Activated naive CD8-positive, alpha-beta T cell treated with anti-CD3 and anti-CD28 coated beads, Interleukin-2, amount 10 ng/mL, durations not matched to agents 7 days and 5 days (primary cell): ENCODE data around the gene CACNA1D. TPM values are rescaled to one million over a fixed set of nuclear protein-coding genes. Genes with fewer than 3 reads are reported as not detected.

Source experiments
- ATAC-seq: fragments of 150-1000 bp; cut with Tn5 transposase; one replicate; pipeline ENCODE4 v1.10.0; 2021; ENCODE audit warnings: low read depth, moderate library complexity
- POLR2A ChIA-PET: fragments of 350-600 bp; sonication (Branson Sonifier 250); formaldehyde crosslinking; loops from one replicate; lab custom pipeline; 2021; ENCODE audit warnings: antibody characterized with exemption; lab: Charles Lee
- DNase-seq: peaks from one replicate; pipeline ENCODE4 v3.0.0; 2021
- H3K27ac Mint-ChIP-seq: one replicate; pipeline ENCODE4 v1.8.0; 2022; ENCODE audit warnings: mild to moderate bottlenecking, mixed read lengths
- H3K27me3 Mint-ChIP-seq: one replicate; pipeline ENCODE4 v1.8.0; 2022; ENCODE audit warnings: mild to moderate bottlenecking, moderate library complexity, mixed read lengths
- H3K36me3 Mint-ChIP-seq: one replicate; pipeline ENCODE4 v1.8.0; 2021; ENCODE audit warnings: mild to moderate bottlenecking, mixed read lengths
- H3K4me1 Mint-ChIP-seq: one replicate; pipeline ENCODE4 v1.8.0; 2021; ENCODE audit warnings: mixed read lengths
- H3K4me3 Mint-ChIP-seq: one replicate; pipeline ENCODE4 v1.8.0; 2022; ENCODE audit warnings: mild to moderate bottlenecking, moderate library complexity, mixed read lengths
- H3K9me3 Mint-ChIP-seq: one replicate; pipeline ENCODE4 v1.8.0; 2021; ENCODE audit warnings: mixed read lengths
- total RNA-seq, 2 experiments: library from RNA; stranded (reverse); gene quantifications; one replicate each; pipeline ENCODE4 v1.2.3, GENCODE V29; 2021

The CACNA1D gene
- total RNA-seq, 2 experiments from 2014 or later, result not detected

GRCh38 chr3:53728606-53729005 is 234.2 kb downstream of the CACNA1D start:
- H3K4me1 Mint-ChIP-seq, result no peaks in the 10 kb centered on the region

GRCh38 chr3:53729159-53729558 is 234.7 kb downstream of the CACNA1D start:
- no peak overlapping the region for H3K27ac Mint-ChIP-seq
- ATAC-seq, result no peak
- no peaks in the 10 kb centered on the region for H3K9me3 Mint-ChIP-seq
- H3K36me3 Mint-ChIP-seq, result no peaks in the 10 kb centered on the region
- H3K4me1 Mint-ChIP-seq, result no peaks in the 10 kb centered on the region
- H3K27me3 Mint-ChIP-seq, result peaks cover 16% of the 10 kb centered on the region
- no peak for DNase-seq
- no peak overlapping the region for H3K4me3 Mint-ChIP-seq
- POLR2A ChIA-PET, result no interaction called here

More at GRCh38 chr3:53728606-53729005, 234.2 kb downstream of the CACNA1D start:
- H3K4me3 Mint-ChIP-seq, result no peak overlapping the region
- POLR2A ChIA-PET, result no interaction called here
- DNase-seq (no peak), ATAC-seq (no peak)
- H3K9me3 Mint-ChIP-seq, result no peaks in the 10 kb centered on the region
- peaks cover 22% of the 10 kb centered on the region for H3K27me3 Mint-ChIP-seq
- no peaks in the 10 kb centered on the region for H3K36me3 Mint-ChIP-seq
- no peak overlapping the region for H3K27ac Mint-ChIP-seq

GRCh38 chr3:53729618-53730017 is 235.2 kb downstream of the CACNA1D start:
- H3K36me3 Mint-ChIP-seq, result no peaks in the 10 kb centered on the region
- no peak overlapping the region for H3K4me3 Mint-ChIP-seq
- H3K9me3 Mint-ChIP-seq, result no peaks in the 10 kb centered on the region

GRCh38 chr3:53730576-53730975 is 236.2 kb downstream of the CACNA1D start:
- POLR2A ChIA-PET, result no interaction called here
- Mint-ChIP-seq H3K9me3 (no peaks in the 10 kb centered on the region), H3K36me3 (no peaks in the 10 kb centered on the region), H3K27ac (no peak overlapping the region), H3K4me1 (no peaks in the 10 kb centered on the region), H3K27me3 (peaks cover 7% of the 10 kb centered on the region), H3K4me3 (no peak overlapping the region)
- ATAC-seq (no peak), DNase-seq (no peak)

More at GRCh38 chr3:53729618-53730017, 235.2 kb downstream of the CACNA1D start:
- DNase-seq, result no peak
- POLR2A ChIA-PET, result no interaction called here
- no peak for ATAC-seq
- H3K4me1 Mint-ChIP-seq, result no peaks in the 10 kb centered on the region
- H3K27me3 Mint-ChIP-seq, result peaks cover 12% of the 10 kb centered on the region
- no peak overlapping the region for H3K27ac Mint-ChIP-seq

GRCh38 chr3:53731934-53732624 is 237.7 kb downstream of the CACNA1D start:
- Mint-ChIP-seq H3K27me3 (peaks cover 2% of the 10 kb centered on the region), H3K4me1 (no peaks in the 10 kb centered on the region), H3K27ac (no peak overlapping the region), H3K4me3 (no peak overlapping the region), H3K9me3 (no peaks in the 10 kb centered on the region), H3K36me3 (no peaks in the 10 kb centered on the region)
- ATAC-seq, result no peak
- DNase-seq, result no peak
- POLR2A ChIA-PET, result no interaction called here

- H3K9me3 Mint-ChIP-seq, result no peaks in the 10 kb centered on the region
- no peaks in the 10 kb centered on the region for H3K36me3 Mint-ChIP-seq
- no peak overlapping the region for H3K4me3 Mint-ChIP-seq
- no peak overlapping the region for H3K27ac Mint-ChIP-seq
- ATAC-seq, result no peak
- peaks cover 2% of the 10 kb centered on the region for H3K27me3 Mint-ChIP-seq
- no peak for DNase-seq
- POLR2A ChIA-PET, result no interaction called here
- no peaks in the 10 kb centered on the region for H3K4me1 Mint-ChIP-seq
Observed at GRCh38 chr3:53733446-53733845, 239.0 kb downstream of the CACNA1D start.

GRCh38 chr3:53739966-53740365 is 245.6 kb downstream of the CACNA1D start:
- H3K4me1 Mint-ChIP-seq, result no peaks in the 10 kb centered on the region
- H3K27me3 Mint-ChIP-seq, result peaks cover 29% of the 10 kb centered on the region
- no peaks in the 10 kb centered on the region for H3K9me3 Mint-ChIP-seq
- DNase-seq (no peak), ATAC-seq (no peak)
- H3K27ac Mint-ChIP-seq, result no peak overlapping the region
- POLR2A ChIA-PET, result no interaction called here
- no peaks in the 10 kb centered on the region for H3K36me3 Mint-ChIP-seq
- H3K4me3 Mint-ChIP-seq, result no peak overlapping the region

- Mint-ChIP-seq H3K4me3 (no peak overlapping the region), H3K9me3 (no peaks in the 10 kb centered on the region), H3K36me3 (no peaks in the 10 kb centered on the region), H3K27me3 (peaks cover 29% of the 10 kb centered on the region), H3K4me1 (no peaks in the 10 kb centered on the region), H3K27ac (no peak overlapping the region)
- POLR2A ChIA-PET, result no interaction called here
- DNase-seq (no peak), ATAC-seq (no peak)
Observed at GRCh38 chr3:53740956-53741355, 246.5 kb downstream of the CACNA1D start.

GRCh38 chr3:53744351-53744750 is 249.9 kb downstream of the CACNA1D start:
- H3K36me3 Mint-ChIP-seq, result no peaks in the 10 kb centered on the region
- no peak overlapping the region for H3K27ac Mint-ChIP-seq
- no peak overlapping the region for H3K4me3 Mint-ChIP-seq
- no peaks in the 10 kb centered on the region for H3K4me1 Mint-ChIP-seq
- no peak for ATAC-seq
- POLR2A ChIA-PET, result no interaction called here
- H3K9me3 Mint-ChIP-seq, result no peaks in the 10 kb centered on the region
- no peak for DNase-seq
- H3K27me3 Mint-ChIP-seq, result peaks cover 34% of the 10 kb centered on the region

GRCh38 chr3:53747559-53747958 is 253.1 kb downstream of the CACNA1D start:
- Mint-ChIP-seq H3K4me3 (no peak overlapping the region), H3K27ac (no peak overlapping the region), H3K9me3 (no peaks in the 10 kb centered on the region), H3K4me1 (no peaks in the 10 kb centered on the region), H3K27me3 (peaks cover 16% of the 10 kb centered on the region), H3K36me3 (no peaks in the 10 kb centered on the region)
- DNase-seq (no peak), ATAC-seq (no peak)
- POLR2A ChIA-PET, result no interaction called here

GRCh38 chr3:53748512-53749271 is 254.3 kb downstream of the CACNA1D start:
- Mint-ChIP-seq H3K4me1 (peaks cover 5% of the 10 kb centered on the region), H3K36me3 (no peaks in the 10 kb centered on the region), H3K27me3 (peaks cover 12% of the 10 kb centered on the region), H3K4me3 (no peak overlapping the region), H3K27ac (no peak overlapping the region), H3K9me3 (no peaks in the 10 kb centered on the region)
- POLR2A ChIA-PET, result no interaction called here
- ATAC-seq, result no peak
- no peak for DNase-seq

- H3K4me3 Mint-ChIP-seq, result no peak overlapping the region
Observed at GRCh38 chr3:53749448-53749847, 255.0 kb downstream of the CACNA1D start.

GRCh38 chr3:53750253-53751210 is 256.1 kb downstream of the CACNA1D start:
- Mint-ChIP-seq H3K27ac (no peak overlapping the region), H3K4me1 (peaks cover 14% of the 10 kb centered on the region)
- DNase-seq, result no peak

More at GRCh38 chr3:53749448-53749847, 255.0 kb downstream of the CACNA1D start:
- H3K36me3 Mint-ChIP-seq, result no peaks in the 10 kb centered on the region
- ATAC-seq (no peak), DNase-seq (no peak)
- H3K27me3 Mint-ChIP-seq, result peaks cover 9% of the 10 kb centered on the region
- no peak overlapping the region for H3K27ac Mint-ChIP-seq
- peaks cover 12% of the 10 kb centered on the region for H3K4me1 Mint-ChIP-seq
- POLR2A ChIA-PET, result no interaction called here
- no peaks in the 10 kb centered on the region for H3K9me3 Mint-ChIP-seq

More at GRCh38 chr3:53750253-53751210, 256.1 kb downstream of the CACNA1D start:
- POLR2A ChIA-PET, result no interaction called here
- no peaks in the 10 kb centered on the region for H3K9me3 Mint-ChIP-seq
- H3K36me3 Mint-ChIP-seq, result no peaks in the 10 kb centered on the region
- no peak for ATAC-seq
- H3K27me3 Mint-ChIP-seq, result peaks cover 12% of the 10 kb centered on the region
- H3K4me3 Mint-ChIP-seq, result no peak overlapping the region
